Coronary artery (tissue), 2 donors: ENCODE results near the gene TNP2.
"Not testable (repeated sequence)": the region's sequence is repeated elsewhere in the genome, so short reads cannot be mapped to it uniquely, and the experiment has no call there.

Experiments
- DNase-seq: peaks from one replicate; pipeline ENCODE4 v3.0.0-alpha.2; 2017; ENCODE audit warnings: low spot score
- H3K27ac ChIP-seq, 2 donors: fragments of 200-600 bp; sonication (generic); one replicate each; pipeline ENCODE4 v1.5.1; 2016 to 2019
- H3K4me3 ChIP-seq: fragments of 200-600 bp; sonication (generic); 2 replicates; pipeline ENCODE4 v1.5.1; 2016; ENCODE audit warnings: mild to moderate bottlenecking, moderate library complexity
- CTCF ChIP-seq: fragments of 200-600 bp; sonication (generic); IDR thresholded peaks from one replicate; pipeline ENCODE4 v1.5.1; 2019; ENCODE audit warnings: antibody characterized with exemption

Gene TNP2

GRCh38 chr16:11292076-11292748 is 23.1 kb upstream of the TNP2 start:
- no peak for TF ChIP-seq CTCF
- no peak for DNase-seq
- no peak overlapping the region for H3K27ac ChIP-seq
- H3K4me3 ChIP-seq, result no peak overlapping the region

- H3K27ac ChIP-seq, result no peak overlapping the region
- no peak for DNase-seq
- no peak for TF ChIP-seq CTCF
- H3K4me3 ChIP-seq, result no peak overlapping the region
These were observed 22.1 kb upstream of the TNP2 start for GRCh38 chr16:11291091-11291703.

- no peak for TF ChIP-seq CTCF
- no peak for DNase-seq
- H3K4me3 ChIP-seq, result no peak overlapping the region
- no peak overlapping the region for H3K27ac ChIP-seq
These were observed 21.2 kb upstream of the TNP2 start for GRCh38 chr16:11290102-11290893.

- not testable (repeated sequence) for DNase-seq, H3K27ac ChIP-seq, H3K4me3 ChIP-seq
These were observed 20.6 kb upstream of the TNP2 start for GRCh38 chr16:11289696-11290095.

- Histone ChIP-seq H3K4me3 (no peak overlapping the region), H3K27ac (no peak overlapping the region)
- no peak for DNase-seq
- no peak for TF ChIP-seq CTCF
These were observed 20.1 kb upstream of the TNP2 start for GRCh38 chr16:11289202-11289601.

- H3K4me3 ChIP-seq, result no peak overlapping the region
- no peak overlapping the region for H3K27ac ChIP-seq
- no peak for DNase-seq
- TF ChIP-seq CTCF, result no peak
These were observed 16.7 kb upstream of the TNP2 start for GRCh38 chr16:11285842-11286241.

- no peak for TF ChIP-seq CTCF
- Histone ChIP-seq H3K27ac (no peak overlapping the region), H3K4me3 (no peak overlapping the region)
- DNase-seq, result no peak
These were observed 14.7 kb upstream of the TNP2 start for GRCh38 chr16:11283820-11284248.
